Nephron (organoid): ENCODE data around the gene DSC1.
"Not testable (repeated sequence)": the region's sequence is repeated elsewhere in the genome, so short reads cannot be mapped to it uniquely, and the experiment has no call there.

Source experiments
- H3K27ac Mint-ChIP-seq, 3 experiments: 2 replicates each; pipeline ENCODE4 v1.8.0; 2020; ENCODE audit warnings: mixed read lengths in 3 of 3, mild to moderate bottlenecking in 2 of 3, moderate library complexity in 1 of 3
- H3K27me3 Mint-ChIP-seq: 2 replicates; pipeline ENCODE4 v1.8.0; 2021; ENCODE audit warnings: low read depth, mild to moderate bottlenecking, moderate library complexity, mixed read lengths
- H3K36me3 Mint-ChIP-seq: 2 replicates; pipeline ENCODE4 v1.8.0; 2020; ENCODE audit warnings: low read depth, mixed read lengths
- H3K4me1 Mint-ChIP-seq: 2 replicates; pipeline ENCODE4 v1.8.0; 2020; ENCODE audit warnings: mixed read lengths
- H3K4me3 Mint-ChIP-seq, 3 experiments: 2 replicates each; pipeline ENCODE4 v1.8.0; 2020; ENCODE audit warnings: mild to moderate bottlenecking in 3 of 3, mixed read lengths in 3 of 3, moderate library complexity in 2 of 3
- H3K9me3 Mint-ChIP-seq: 2 replicates; pipeline ENCODE4 v1.8.0; 2020; ENCODE audit warnings: mixed read lengths
- CTCF ChIP-seq, 3 experiments: fragments of 200-600 bp; sonication (generic); IDR thresholded peaks; one replicate each; pipeline ENCODE4 v1.5.0; 2021; ENCODE audit warnings: antibody characterized with exemption in 3 of 3; ENCODE audit not compliant: unreplicated experiment in 3 of 3

The DSC1 gene

GRCh38 chr18:31129398-31130115 is 33.1 kb downstream of the DSC1 start:
- H3K4me1 Mint-ChIP-seq: no peaks in the 10 kb centered on the region
- no peaks in the 10 kb centered on the region for H3K36me3 Mint-ChIP-seq
- TF ChIP-seq CTCF (IDR thresholded peaks at IDR 0.05; ENCODE audit: unreplicated experiment in 3 of 3): no peak
- H3K27ac Mint-ChIP-seq: no peak overlapping the region
- no peaks in the 10 kb centered on the region for H3K9me3 Mint-ChIP-seq
- no peaks in the 10 kb centered on the region for H3K27me3 Mint-ChIP-seq
- no peak overlapping the region for H3K4me3 Mint-ChIP-seq

GRCh38 chr18:31125878-31126277 is 36.8 kb downstream of the DSC1 start:
- Mint-ChIP-seq H3K9me3 (no peaks in the 10 kb centered on the region), H3K4me1 (no peaks in the 10 kb centered on the region), H3K36me3 (no peaks in the 10 kb centered on the region), H3K27ac (no peak overlapping the region), H3K4me3 (no peak overlapping the region), H3K27me3 (no peaks in the 10 kb centered on the region)
- no peak for TF ChIP-seq CTCF (IDR thresholded peaks at IDR 0.05; ENCODE audit: unreplicated experiment in 3 of 3)

GRCh38 chr18:31123125-31123524 is 39.5 kb downstream of the DSC1 start:
- H3K27me3 Mint-ChIP-seq, H3K36me3 Mint-ChIP-seq, H3K9me3 Mint-ChIP-seq, H3K27ac Mint-ChIP-seq, H3K4me1 Mint-ChIP-seq, H3K4me3 Mint-ChIP-seq: not testable (repeated sequence)

GRCh38 chr18:31120594-31120993 is 42.1 kb downstream of the DSC1 start:
- H3K36me3 Mint-ChIP-seq: no peaks in the 10 kb centered on the region
- no peaks in the 10 kb centered on the region for H3K9me3 Mint-ChIP-seq
- H3K4me1 Mint-ChIP-seq: no peaks in the 10 kb centered on the region
- H3K4me3 Mint-ChIP-seq: no peak overlapping the region
- H3K27ac Mint-ChIP-seq: no peak overlapping the region
- H3K27me3 Mint-ChIP-seq: no peaks in the 10 kb centered on the region
- no peak for TF ChIP-seq CTCF (IDR thresholded peaks at IDR 0.05; ENCODE audit: unreplicated experiment in 3 of 3)

GRCh38 chr18:31116853-31117595 is 45.6 kb downstream of the DSC1 start:
- Mint-ChIP-seq H3K36me3 (no peaks in the 10 kb centered on the region), H3K9me3 (no peaks in the 10 kb centered on the region), H3K4me1 (no peaks in the 10 kb centered on the region), H3K27me3 (no peaks in the 10 kb centered on the region), H3K27ac (no peak overlapping the region), H3K4me3 (no peak overlapping the region)
- no peak for TF ChIP-seq CTCF (IDR thresholded peaks at IDR 0.05; ENCODE audit: unreplicated experiment in 3 of 3)

- H3K9me3 Mint-ChIP-seq: no peaks in the 10 kb centered on the region
- TF ChIP-seq CTCF (IDR thresholded peaks at IDR 0.05; ENCODE audit: unreplicated experiment in 3 of 3): no peak
These were observed 49.9 kb downstream of the DSC1 start for GRCh38 chr18:31112804-31113203.

More at GRCh38 chr18:31112804-31113203, 49.9 kb downstream of the DSC1 start:
- no peaks in the 10 kb centered on the region for H3K36me3 Mint-ChIP-seq
- no peaks in the 10 kb centered on the region for H3K27me3 Mint-ChIP-seq
- H3K4me3 Mint-ChIP-seq: no peak overlapping the region
- H3K4me1 Mint-ChIP-seq: no peaks in the 10 kb centered on the region
- no peak overlapping the region for H3K27ac Mint-ChIP-seq
